WTC11 (cell line): ENCODE results near the gene DEXI.

Experiments
- IRF2 ChIP-seq: sonication (generic); formaldehyde crosslinking; IDR thresholded peaks from 2 replicates; pipeline ENCODE4 v1.8.0; 2022; ENCODE audit warnings: low read depth, missing genetic modification reagents, borderline replicate concordance
- JUN ChIP-seq: sonication (generic); formaldehyde crosslinking; IDR thresholded peaks from 2 replicates; pipeline ENCODE4 v1.8.0; 2023; ENCODE audit warnings: mild to moderate bottlenecking, missing genetic modification reagents
- NFE2L1 ChIP-seq: sonication (generic); formaldehyde crosslinking; IDR thresholded peaks from 2 replicates; pipeline ENCODE4 v1.8.1; 2023; ENCODE audit warnings: missing genetic modification reagents
- TEAD1 ChIP-seq: sonication (generic); formaldehyde crosslinking; IDR thresholded peaks from 2 replicates; pipeline ENCODE4 v1.8.0; 2022; ENCODE audit warnings: mild to moderate bottlenecking, missing genetic modification reagents
- TF ChIP-seq, protein P1 (sequence below): fragments of 200-600 bp; IDR thresholded peaks from 2 replicates; pipeline ENCODE4 v1.8.0; 2022; ENCODE audit warnings: antibody characterized with exemption
- TF ChIP-seq, protein P2 (sequence below): sonication (generic); formaldehyde crosslinking; conservative IDR thresholded peaks from 2 replicates; pipeline ENCODE4 v1.8.1; 2022; ENCODE audit warnings: mild to moderate bottlenecking, missing genetic modification reagents
- TF ChIP-seq, protein P3 (sequence below): sonication (generic); formaldehyde crosslinking; IDR thresholded peaks from 2 replicates; pipeline ENCODE4 v1.8.1; 2023; ENCODE audit warnings: mild to moderate bottlenecking, missing genetic modification reagents
- TF ChIP-seq, protein P4 (sequence below): sonication (generic); formaldehyde crosslinking; IDR thresholded peaks from 2 replicates; pipeline ENCODE4 v1.8.0; 2022; ENCODE audit warnings: mild to moderate bottlenecking, missing genetic modification reagents
- TF ChIP-seq, protein P5 (sequence below): fragments of 250-450 bp; sonication (Bioruptor Pico); IDR thresholded peaks from 2 replicates; pipeline ENCODE4 v2.1.2; 2022; ENCODE audit warnings: mild to moderate bottlenecking, moderate library complexity

DNA sequence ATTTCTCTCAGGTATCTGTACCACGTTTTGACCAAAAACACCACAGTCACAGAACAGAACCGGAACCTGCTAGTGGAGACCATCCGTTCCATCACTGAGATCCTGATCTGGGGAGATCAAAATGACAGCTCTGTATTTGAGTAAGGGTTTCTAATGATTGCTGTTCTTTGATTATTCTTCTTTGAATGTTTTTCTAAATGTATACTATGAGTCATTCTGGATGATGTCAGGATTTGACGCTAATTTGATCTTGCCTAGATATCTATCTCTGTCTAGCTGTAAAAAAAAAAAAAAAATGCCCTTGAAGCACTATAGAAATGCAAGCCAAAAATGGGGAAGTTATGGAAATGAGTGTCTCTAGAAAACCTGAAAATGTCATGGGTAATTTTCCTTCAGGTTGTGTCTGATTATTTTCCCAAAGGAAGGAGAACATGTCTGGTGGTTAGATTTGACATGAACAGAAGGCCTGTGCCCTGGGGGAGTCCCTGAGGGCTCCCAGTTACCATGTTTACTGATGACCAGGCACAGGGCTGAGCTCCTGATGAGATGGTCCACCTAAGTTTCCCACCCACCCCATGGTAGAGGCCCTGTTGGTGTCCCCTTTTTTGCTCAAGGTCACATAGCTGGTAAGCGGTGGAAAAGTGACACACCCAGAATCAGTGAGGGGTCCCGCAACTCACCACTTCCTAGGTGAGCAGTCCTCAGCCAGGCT, 15.7 kb upstream of the DEXI start:
- TF ChIP-seq, protein P1, sequence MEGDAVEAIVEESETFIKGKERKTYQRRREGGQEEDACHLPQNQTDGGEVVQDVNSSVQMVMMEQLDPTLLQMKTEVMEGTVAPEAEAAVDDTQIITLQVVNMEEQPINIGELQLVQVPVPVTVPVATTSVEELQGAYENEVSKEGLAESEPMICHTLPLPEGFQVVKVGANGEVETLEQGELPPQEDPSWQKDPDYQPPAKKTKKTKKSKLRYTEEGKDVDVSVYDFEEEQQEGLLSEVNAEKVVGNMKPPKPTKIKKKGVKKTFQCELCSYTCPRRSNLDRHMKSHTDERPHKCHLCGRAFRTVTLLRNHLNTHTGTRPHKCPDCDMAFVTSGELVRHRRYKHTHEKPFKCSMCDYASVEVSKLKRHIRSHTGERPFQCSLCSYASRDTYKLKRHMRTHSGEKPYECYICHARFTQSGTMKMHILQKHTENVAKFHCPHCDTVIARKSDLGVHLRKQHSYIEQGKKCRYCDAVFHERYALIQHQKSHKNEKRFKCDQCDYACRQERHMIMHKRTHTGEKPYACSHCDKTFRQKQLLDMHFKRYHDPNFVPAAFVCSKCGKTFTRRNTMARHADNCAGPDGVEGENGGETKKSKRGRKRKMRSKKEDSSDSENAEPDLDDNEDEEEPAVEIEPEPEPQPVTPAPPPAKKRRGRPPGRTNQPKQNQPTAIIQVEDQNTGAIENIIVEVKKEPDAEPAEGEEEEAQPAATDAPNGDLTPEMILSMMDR = no peak
- TF ChIP-seq IRF2 (CRISPR knock-in tag) (no peak), JUN (CRISPR knock-in tag) (no peak), TEAD1 (CRISPR knock-in tag) (no peak), NFE2L1 (CRISPR knock-in tag) (no peak)
- TF ChIP-seq, protein P2, sequence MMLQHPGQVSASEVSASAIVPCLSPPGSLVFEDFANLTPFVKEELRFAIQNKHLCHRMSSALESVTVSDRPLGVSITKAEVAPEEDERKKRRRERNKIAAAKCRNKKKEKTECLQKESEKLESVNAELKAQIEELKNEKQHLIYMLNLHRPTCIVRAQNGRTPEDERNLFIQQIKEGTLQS (CRISPR knock-in tag) = no peak
- TF ChIP-seq, protein P3, sequence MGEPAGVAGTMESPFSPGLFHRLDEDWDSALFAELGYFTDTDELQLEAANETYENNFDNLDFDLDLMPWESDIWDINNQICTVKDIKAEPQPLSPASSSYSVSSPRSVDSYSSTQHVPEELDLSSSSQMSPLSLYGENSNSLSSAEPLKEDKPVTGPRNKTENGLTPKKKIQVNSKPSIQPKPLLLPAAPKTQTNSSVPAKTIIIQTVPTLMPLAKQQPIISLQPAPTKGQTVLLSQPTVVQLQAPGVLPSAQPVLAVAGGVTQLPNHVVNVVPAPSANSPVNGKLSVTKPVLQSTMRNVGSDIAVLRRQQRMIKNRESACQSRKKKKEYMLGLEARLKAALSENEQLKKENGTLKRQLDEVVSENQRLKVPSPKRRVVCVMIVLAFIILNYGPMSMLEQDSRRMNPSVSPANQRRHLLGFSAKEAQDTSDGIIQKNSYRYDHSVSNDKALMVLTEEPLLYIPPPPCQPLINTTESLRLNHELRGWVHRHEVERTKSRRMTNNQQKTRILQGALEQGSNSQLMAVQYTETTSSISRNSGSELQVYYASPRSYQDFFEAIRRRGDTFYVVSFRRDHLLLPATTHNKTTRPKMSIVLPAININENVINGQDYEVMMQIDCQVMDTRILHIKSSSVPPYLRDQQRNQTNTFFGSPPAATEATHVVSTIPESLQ = no peak
- TF ChIP-seq, protein P4, sequence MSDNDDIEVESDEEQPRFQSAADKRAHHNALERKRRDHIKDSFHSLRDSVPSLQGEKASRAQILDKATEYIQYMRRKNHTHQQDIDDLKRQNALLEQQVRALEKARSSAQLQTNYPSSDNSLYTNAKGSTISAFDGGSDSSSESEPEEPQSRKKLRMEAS (CRISPR knock-in tag) = no peak
- TF ChIP-seq, protein P5, sequence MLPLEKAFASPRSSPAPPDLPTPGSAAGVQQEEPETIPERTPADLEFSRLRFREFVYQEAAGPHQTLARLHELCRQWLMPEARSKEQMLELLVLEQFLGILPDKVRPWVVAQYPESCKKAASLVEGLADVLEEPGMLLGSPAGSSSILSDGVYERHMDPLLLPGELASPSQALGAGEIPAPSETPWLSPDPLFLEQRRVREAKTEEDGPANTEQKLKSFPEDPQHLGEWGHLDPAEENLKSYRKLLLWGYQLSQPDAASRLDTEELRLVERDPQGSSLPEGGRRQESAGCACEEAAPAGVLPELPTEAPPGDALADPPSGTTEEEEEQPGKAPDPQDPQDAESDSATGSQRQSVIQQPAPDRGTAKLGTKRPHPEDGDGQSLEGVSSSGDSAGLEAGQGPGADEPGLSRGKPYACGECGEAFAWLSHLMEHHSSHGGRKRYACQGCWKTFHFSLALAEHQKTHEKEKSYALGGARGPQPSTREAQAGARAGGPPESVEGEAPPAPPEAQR (CRISPR knock-in tag) = no peak
